GM12878 (cell line): ENCODE results near the gene ZBTB7B. TPM values are rescaled to one million over a fixed set of nuclear protein-coding genes. Genes with fewer than 3 reads are reported as not detected.

Experiments used
- ASH2L ChIP-seq: fragments of 300-600, 200-600 bp; sonication (generic); IDR thresholded peaks from 2 replicates; pipeline ENCODE4 v1.6.1; 2017; ENCODE audit warnings: low read depth, mild to moderate bottlenecking, borderline replicate concordance
- BRCA1 ChIP-seq: IDR thresholded peaks from 2 replicates; pipeline ENCODE4 v1.6.1; 2011; ENCODE audit warnings: low read depth, low read length, improper control_type of control experiment
- CHD4 ChIP-seq: fragments of 200-600 bp; sonication (generic); IDR thresholded peaks from 2 replicates; pipeline ENCODE4 v1.6.1; 2016; ENCODE audit warnings: mild to moderate bottlenecking
- CREM ChIP-seq: IDR thresholded peaks from 2 replicates; pipeline ENCODE4 v1.6.1; 2014; ENCODE audit warnings: antibody characterized with exemption, low read depth
- EGR1 ChIP-seq, 2 experiments: IDR thresholded peaks; 1 replicate in 1 of 2; 2 replicates in 1 of 2; pipeline ENCODE4 v1.6.1; 2011 to 2012; ENCODE audit warnings: low read depth in 2 of 2, low read length in 2 of 2, borderline replicate concordance in 1 of 2, mild to moderate bottlenecking in 1 of 2, moderate library complexity in 1 of 2
- ESRRA ChIP-seq: IDR thresholded peaks from 2 replicates; pipeline ENCODE4 v1.6.1; 2012; ENCODE audit warnings: mild to moderate bottlenecking, low read length, improper control_type of control experiment
- FOS ChIP-seq: IDR thresholded peaks from 3 replicates; pipeline ENCODE4 v1.6.1; 2011; ENCODE audit warnings: borderline replicate concordance; ENCODE audit not compliant: insufficient read length; ENCODE audit errors: extremely low read depth
- ZBTB11 ChIP-seq: fragments of 450-650 bp; formaldehyde crosslinking; IDR thresholded peaks from 2 replicates; pipeline ENCODE4 v1.5.0; 2022; ENCODE audit warnings: mild to moderate bottlenecking, missing genetic modification characterization
- ZNF384 ChIP-seq: IDR thresholded peaks from 2 replicates; pipeline ENCODE4 v1.6.1; 2012; ENCODE audit warnings: low read depth, mild to moderate bottlenecking, low read length, improper control_type of control experiment, borderline replicate concordance
- ZSCAN29 ChIP-seq: fragments of 450-650 bp; IDR thresholded peaks from 2 replicates; pipeline ENCODE4 v1.6.1; 2017; ENCODE audit warnings: mild to moderate bottlenecking, moderate library complexity
- ZZZ3 ChIP-seq: IDR thresholded peaks from 2 replicates; pipeline ENCODE4 v1.6.1; 2011; ENCODE audit warnings: low read depth; ENCODE audit not compliant: control insufficient read depth, insufficient read length
- polyA plus RNA-seq, 11 experiments: library from polyadenylated mRNA; depleted of rRNA in 4 of 11; unstranded in 6 of 11; stranded (reverse) in 5 of 11; fragments of >200 nt; fragmentation: Nextera tagmentation in 4 of 11; fragmentation: Illumina TruSeq in 1 of 11; extraction: Ambion mirVana in 4 of 11; extraction: Trizol in 1 of 11; gene quantifications; 1 replicate in 1 of 11; 2 replicates in 10 of 11; pipeline versions ENCODE4 v1.2.1 to v1.2.3, GENCODE V29; 2011 to 2016; ENCODE audit warnings: inconsistent platforms in 2 of 11, missing spikeins in 2 of 11, low read depth in 1 of 11
- total RNA-seq, 4 experiments: library from RNA; depleted of rRNA in 3 of 4; stranded (reverse); fragments of >200 nt in 3 of 4; fragmentation: Illumina TruSeq in 1 of 4; extraction: Trizol in 1 of 4; gene quantifications; 2 replicates each; pipeline versions ENCODE4 v1.2.1 to v1.2.3, GENCODE V29; 2013 to 2021
- TF ChIP-seq, protein P1 (sequence below), 3 experiments: IDR thresholded peaks in 2 of 3; conservative IDR thresholded peaks in 1 of 3; 2 replicates each; pipeline ENCODE4 v1.5.1; 2011; ENCODE audit warnings: low read depth in 3 of 3, low read length in 3 of 3, mild to moderate bottlenecking in 3 of 3, control low read depth in 2 of 3, moderate library complexity in 2 of 3, inconsistent platforms in 1 of 3, mixed read lengths in 1 of 3; ENCODE audit not compliant: control insufficient read depth in 2 of 3, insufficient read depth in 1 of 3; ENCODE audit errors: extremely low read depth in 1 of 3
- TF ChIP-seq, protein P2 (sequence below): fragments of 450-650 bp; IDR thresholded peaks from 2 replicates; pipeline ENCODE4 v1.6.1; 2016; ENCODE audit warnings: mild to moderate bottlenecking

Gene ZBTB7B
- total and polyA plus RNA-seq, 10 of the 15 experiments (the other 5 are each of a cell fraction or from before 2014, with no cell fraction given) = 0.11 to 44.9 (median 11.3) TPM

DNA sequence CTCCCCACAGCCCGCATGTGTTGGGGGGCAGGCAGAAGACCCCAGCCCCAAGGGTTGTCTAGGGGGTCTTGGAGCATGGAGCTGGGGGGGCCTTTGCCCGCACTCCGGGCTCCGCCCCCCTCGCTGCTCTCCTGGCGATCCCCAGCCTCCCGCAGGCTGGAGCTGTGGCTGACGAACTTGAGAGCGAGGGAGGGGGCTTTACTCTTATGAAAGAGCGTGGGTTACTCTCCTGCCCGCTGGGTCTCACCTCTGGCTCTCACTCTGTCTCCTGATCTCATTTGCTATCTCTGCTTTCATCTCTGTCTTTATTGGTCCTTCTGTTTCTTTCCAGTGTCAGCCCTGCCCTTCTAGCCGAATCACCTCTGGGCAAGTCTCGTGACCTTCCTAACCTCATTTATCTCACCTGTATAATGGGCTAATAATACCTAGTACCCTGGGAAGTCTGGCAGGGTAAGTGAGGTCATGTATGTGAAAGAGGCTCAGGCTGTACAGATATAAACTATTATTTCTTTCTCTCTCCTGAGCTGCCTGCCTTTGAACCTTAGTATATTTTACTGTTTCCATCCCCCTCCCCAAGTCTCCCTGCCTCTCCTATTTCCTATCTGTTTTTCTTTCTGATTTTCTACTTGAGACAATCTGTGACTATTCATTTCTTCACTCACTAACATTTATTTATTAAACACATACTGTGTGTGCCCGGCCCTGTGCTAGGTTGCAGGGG, 61.7 kb downstream of the ZBTB7B start (continued):
- no peak for TF ChIP-seq ZBTB11
- no peak for TF ChIP-seq ZZZ3
- TF ChIP-seq, protein P1, sequence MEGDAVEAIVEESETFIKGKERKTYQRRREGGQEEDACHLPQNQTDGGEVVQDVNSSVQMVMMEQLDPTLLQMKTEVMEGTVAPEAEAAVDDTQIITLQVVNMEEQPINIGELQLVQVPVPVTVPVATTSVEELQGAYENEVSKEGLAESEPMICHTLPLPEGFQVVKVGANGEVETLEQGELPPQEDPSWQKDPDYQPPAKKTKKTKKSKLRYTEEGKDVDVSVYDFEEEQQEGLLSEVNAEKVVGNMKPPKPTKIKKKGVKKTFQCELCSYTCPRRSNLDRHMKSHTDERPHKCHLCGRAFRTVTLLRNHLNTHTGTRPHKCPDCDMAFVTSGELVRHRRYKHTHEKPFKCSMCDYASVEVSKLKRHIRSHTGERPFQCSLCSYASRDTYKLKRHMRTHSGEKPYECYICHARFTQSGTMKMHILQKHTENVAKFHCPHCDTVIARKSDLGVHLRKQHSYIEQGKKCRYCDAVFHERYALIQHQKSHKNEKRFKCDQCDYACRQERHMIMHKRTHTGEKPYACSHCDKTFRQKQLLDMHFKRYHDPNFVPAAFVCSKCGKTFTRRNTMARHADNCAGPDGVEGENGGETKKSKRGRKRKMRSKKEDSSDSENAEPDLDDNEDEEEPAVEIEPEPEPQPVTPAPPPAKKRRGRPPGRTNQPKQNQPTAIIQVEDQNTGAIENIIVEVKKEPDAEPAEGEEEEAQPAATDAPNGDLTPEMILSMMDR (IDR thresholded peaks at IDR 0.05 in 2 of 3, conservative IDR thresholded peaks at IDR 0.05 in 1 of 3; ENCODE audit: control insufficient read depth in 2 of 3, extremely low read depth in 1 of 3, insufficient read depth in 1 of 3, low read depth in 3 of 3, low read length in 3 of 3) = no peak
- TF ChIP-seq, protein P2, sequence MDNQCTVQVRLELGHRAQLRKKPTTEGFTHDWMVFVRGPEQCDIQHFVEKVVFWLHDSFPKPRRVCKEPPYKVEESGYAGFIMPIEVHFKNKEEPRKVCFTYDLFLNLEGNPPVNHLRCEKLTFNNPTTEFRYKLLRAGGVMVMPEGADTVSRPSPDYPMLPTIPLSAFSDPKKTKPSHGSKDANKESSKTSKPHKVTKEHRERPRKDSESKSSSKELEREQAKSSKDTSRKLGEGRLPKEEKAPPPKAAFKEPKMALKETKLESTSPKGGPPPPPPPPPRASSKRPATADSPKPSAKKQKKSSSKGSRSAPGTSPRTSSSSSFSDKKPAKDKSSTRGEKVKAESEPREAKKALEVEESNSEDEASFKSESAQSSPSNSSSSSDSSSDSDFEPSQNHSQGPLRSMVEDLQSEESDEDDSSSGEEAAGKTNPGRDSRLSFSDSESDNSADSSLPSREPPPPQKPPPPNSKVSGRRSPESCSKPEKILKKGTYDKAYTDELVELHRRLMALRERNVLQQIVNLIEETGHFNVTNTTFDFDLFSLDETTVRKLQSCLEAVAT = no peak; the same call in 1 of the 2 replicates
- no peak for TF ChIP-seq CHD4
- no peak for TF ChIP-seq ZSCAN29
- TF ChIP-seq ESRRA = peak; percentile 92; the same call in 1 of the 2 replicates
- no peak for TF ChIP-seq EGR1 (IDR thresholded peaks at IDR 0.05; ENCODE audit: borderline replicate concordance in 1 of 2, low read depth in 2 of 2, low read length in 2 of 2)
- TF ChIP-seq ZNF384 = no peak
- TF ChIP-seq CREM = no peak
- TF ChIP-seq ASH2L = no peak
- no peak for TF ChIP-seq BRCA1
- TF ChIP-seq FOS = no peak
